WERI-Rb-1 (cell line): ENCODE results near the gene CHST12.

ENCODE experiments used
- DNase-seq: peaks from one replicate; pipeline ENCODE4 v3.0.0-alpha.2; 2020
- H3K27ac ChIP-seq: fragments of 250-450 bp; sonication (Bioruptor Pico); 2 replicates; pipeline ENCODE4 v1.5.1; 2020; ENCODE audit warnings: mild to moderate bottlenecking, moderate library complexity
- H3K27me3 ChIP-seq: fragments of 250-450 bp; sonication (Bioruptor Pico); 2 replicates; pipeline ENCODE4 v1.5.1; 2021; ENCODE audit warnings: mild to moderate bottlenecking, low read depth, moderate library complexity; ENCODE audit not compliant: insufficient read depth, severe bottlenecking
- H3K36me3 ChIP-seq: fragments of 250-450 bp; sonication (Bioruptor Pico); 2 replicates; pipeline ENCODE4 v1.5.1; 2020; ENCODE audit warnings: mild to moderate bottlenecking, moderate library complexity
- H3K4me3 ChIP-seq: 2 replicates; pipeline ENCODE4 v1.5.1; 2011; ENCODE audit warnings: low read depth, mild to moderate bottlenecking, control low read depth, low read length
- H3K9me3 ChIP-seq: fragments of 250-450 bp; sonication (Bioruptor Pico); 2 replicates; pipeline ENCODE4 v1.5.1; 2021; ENCODE audit warnings: mild to moderate bottlenecking, moderate library complexity; ENCODE audit not compliant: severe bottlenecking
- TF ChIP-seq, protein P1 (sequence below): IDR thresholded peaks from 2 replicates; pipeline ENCODE4 v1.5.1; 2011; ENCODE audit warnings: low read depth, mild to moderate bottlenecking, control low read depth, inconsistent platforms, low read length

CHST12 gene

DNA sequence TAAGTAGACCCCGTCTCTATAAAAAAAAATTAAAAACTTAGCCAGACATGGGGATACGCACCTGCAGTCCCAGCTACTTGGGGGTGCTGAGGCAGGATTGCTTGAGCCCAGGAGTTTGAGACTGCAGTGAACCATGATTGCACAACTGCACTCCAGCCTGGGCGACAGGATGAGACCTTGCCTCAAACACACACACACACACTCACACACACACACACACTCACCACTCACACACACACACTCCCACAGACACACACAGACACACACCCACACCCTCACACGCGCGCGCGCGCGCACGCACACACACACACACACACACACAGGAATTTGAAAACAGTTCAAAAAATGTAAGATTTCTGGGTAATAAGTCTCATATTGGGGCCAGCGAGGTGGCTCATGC lies 81.5 kb downstream of the CHST12 start:
- no peaks in the 10 kb centered on the region for H3K27me3 ChIP-seq
- no peaks in the 10 kb centered on the region for H3K36me3 ChIP-seq
- no peak for DNase-seq
- H3K4me3 ChIP-seq, result no peak overlapping the region
- H3K9me3 ChIP-seq, result no peaks in the 10 kb centered on the region
- H3K27ac ChIP-seq, result no peak overlapping the region
- TF ChIP-seq, protein P1, sequence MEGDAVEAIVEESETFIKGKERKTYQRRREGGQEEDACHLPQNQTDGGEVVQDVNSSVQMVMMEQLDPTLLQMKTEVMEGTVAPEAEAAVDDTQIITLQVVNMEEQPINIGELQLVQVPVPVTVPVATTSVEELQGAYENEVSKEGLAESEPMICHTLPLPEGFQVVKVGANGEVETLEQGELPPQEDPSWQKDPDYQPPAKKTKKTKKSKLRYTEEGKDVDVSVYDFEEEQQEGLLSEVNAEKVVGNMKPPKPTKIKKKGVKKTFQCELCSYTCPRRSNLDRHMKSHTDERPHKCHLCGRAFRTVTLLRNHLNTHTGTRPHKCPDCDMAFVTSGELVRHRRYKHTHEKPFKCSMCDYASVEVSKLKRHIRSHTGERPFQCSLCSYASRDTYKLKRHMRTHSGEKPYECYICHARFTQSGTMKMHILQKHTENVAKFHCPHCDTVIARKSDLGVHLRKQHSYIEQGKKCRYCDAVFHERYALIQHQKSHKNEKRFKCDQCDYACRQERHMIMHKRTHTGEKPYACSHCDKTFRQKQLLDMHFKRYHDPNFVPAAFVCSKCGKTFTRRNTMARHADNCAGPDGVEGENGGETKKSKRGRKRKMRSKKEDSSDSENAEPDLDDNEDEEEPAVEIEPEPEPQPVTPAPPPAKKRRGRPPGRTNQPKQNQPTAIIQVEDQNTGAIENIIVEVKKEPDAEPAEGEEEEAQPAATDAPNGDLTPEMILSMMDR, result no peak

DNA sequence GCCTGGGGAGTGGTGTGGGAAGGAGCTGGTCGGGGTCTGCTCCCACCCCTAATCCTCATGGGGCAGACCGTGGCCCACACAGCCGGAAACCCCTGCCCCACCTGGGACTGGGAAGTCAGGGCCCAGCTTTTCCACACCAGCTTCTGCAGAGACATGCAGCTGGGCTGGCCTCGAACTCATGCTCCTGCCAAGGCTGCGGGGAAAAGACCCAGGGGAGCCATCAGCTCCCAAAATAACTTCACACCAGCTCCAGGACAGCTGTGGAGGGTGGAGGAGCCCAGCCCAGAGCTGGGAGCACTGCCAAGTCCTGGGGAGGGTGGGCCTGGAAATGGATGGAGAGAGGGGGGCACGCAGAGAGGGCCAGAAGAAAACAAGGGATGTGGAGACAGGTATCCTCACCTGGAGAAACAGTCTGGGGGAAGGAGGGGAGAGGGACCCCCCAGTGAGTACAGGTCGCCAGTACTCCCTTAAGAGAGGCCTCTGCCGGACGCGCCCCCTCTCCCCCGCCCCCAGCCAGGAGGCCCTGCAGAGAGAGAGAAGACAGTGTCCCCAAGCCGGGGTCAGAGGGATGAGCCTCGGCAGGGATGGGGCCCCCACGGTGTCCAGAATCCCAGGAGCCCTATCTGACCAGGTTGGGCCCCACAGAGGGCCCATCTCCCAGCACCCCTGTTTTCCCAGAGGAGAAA lies 84.3 kb downstream of the CHST12 start:
- H3K27ac ChIP-seq, result no peak overlapping the region
- TF ChIP-seq, protein P1, result no peak
- no peaks in the 10 kb centered on the region for H3K27me3 ChIP-seq
- no peaks in the 10 kb centered on the region for H3K9me3 ChIP-seq
- DNase-seq, result no peak
- no peak overlapping the region for H3K4me3 ChIP-seq
- H3K36me3 ChIP-seq, result no peaks in the 10 kb centered on the region

- Histone ChIP-seq H3K36me3 (no peaks in the 10 kb centered on the region), H3K9me3 (no peaks in the 10 kb centered on the region), H3K4me3 (no peak overlapping the region), H3K27ac (no peak overlapping the region; the same call in 1 of the 2 replicates), H3K27me3 (no peaks in the 10 kb centered on the region)
- no peak for DNase-seq
- TF ChIP-seq, protein P1, result no peak
Observed at GRCh38 chr7:2488272-2488645, 84.8 kb downstream of the CHST12 start.

DNA sequence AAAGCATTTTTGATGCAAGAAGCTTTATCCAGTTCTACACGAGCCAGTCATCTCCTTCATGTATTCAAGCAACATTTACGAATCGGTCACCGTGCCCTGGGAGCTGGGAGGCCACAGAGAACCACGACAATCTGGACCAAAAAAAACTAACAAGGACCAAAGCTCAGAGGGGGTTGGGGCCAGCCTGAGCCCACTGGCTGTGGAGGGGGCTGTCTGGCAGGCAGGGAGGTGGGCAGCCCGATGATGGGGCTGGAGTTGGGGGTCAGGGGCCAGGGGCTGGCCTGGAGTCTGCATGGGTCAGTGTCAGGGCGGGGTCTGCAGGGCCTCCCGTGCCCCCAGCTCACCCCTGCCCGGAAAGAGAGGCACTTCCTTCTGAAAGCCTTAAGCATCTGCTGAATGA lies 85.3 kb downstream of the CHST12 start:
- Histone ChIP-seq H3K36me3 (no peaks in the 10 kb centered on the region), H3K27ac (no peak overlapping the region; the same call in 1 of the 2 replicates), H3K27me3 (no peaks in the 10 kb centered on the region), H3K9me3 (no peaks in the 10 kb centered on the region), H3K4me3 (no peak overlapping the region)
- DNase-seq, result no peak
- TF ChIP-seq, protein P1, result no peak

GRCh38 chr7:2490181-2490651 lies 86.8 kb downstream of the CHST12 start:
- H3K27ac ChIP-seq, result no peak overlapping the region
- TF ChIP-seq, protein P1, result no peak
- no peak overlapping the region for H3K4me3 ChIP-seq
- no peaks in the 10 kb centered on the region for H3K9me3 ChIP-seq
- DNase-seq, result no peak
- no peaks in the 10 kb centered on the region for H3K27me3 ChIP-seq
- H3K36me3 ChIP-seq, result no peaks in the 10 kb centered on the region

DNA sequence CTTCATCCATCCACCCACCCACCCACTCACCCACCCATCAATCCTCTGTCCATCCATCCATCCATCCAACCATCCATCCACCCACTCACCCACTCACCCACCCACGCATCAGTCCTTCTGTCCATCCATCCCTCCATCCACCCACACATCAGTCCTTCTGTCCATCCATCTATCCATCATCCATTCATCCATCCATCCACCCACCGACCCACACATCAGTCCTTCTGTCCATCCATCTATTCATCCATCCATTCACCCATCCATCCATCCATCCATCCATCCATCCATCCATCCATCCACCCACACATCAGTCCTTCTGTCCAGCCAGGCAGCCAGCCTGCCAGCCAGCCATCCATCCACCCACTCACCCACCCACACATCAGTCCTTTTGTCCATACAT lies 88.6 kb downstream of the CHST12 start:
- no peaks in the 10 kb centered on the region for H3K9me3 ChIP-seq
- no peaks in the 10 kb centered on the region for H3K36me3 ChIP-seq
- no peaks in the 10 kb centered on the region for H3K27me3 ChIP-seq
- TF ChIP-seq, protein P1, result no peak
- no peak for DNase-seq
- no peak overlapping the region for H3K27ac ChIP-seq
- H3K4me3 ChIP-seq, result no peak overlapping the region
